ENCODE results near the gene LEFTY2.

DNA sequence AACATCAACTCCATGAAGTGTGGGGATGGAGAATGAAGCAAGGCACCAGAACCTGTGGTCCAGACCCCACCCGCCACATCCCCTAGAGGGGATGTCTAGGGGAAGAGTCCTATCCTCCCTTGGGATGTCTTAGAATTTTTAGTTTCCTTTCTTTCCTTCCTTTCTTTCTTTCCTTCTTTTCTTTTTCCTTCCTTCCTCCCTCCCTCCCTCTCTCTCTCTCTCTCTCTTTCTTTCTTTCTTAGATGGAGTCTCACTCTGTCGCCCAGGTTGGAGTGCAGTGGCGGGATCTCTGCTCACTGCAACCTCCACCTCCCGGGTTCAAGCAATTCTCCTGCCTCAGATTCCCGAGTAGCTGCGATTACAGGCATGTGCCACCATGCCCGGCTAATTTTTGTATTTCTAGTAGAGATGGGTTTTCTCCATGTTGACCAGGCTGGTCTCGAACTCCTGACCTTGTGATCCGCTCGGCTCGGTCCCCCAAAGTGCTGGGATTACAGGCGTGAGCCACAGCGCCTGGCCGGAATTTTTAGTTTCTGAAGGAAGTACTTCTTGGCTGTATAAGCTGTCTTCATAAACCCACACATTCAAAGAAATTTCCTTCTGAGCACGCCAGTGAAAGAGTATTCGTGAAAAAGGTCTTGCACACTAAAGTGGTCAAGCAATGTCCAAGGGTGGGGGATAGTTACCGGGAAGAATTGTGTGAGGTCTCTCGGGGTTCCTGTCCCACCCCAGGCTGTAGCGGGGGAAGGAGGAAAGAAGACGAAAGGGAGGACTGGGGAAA is 20.8 kb upstream of the LEFTY2 start:
- TF ChIP-seq, protein P1, sequence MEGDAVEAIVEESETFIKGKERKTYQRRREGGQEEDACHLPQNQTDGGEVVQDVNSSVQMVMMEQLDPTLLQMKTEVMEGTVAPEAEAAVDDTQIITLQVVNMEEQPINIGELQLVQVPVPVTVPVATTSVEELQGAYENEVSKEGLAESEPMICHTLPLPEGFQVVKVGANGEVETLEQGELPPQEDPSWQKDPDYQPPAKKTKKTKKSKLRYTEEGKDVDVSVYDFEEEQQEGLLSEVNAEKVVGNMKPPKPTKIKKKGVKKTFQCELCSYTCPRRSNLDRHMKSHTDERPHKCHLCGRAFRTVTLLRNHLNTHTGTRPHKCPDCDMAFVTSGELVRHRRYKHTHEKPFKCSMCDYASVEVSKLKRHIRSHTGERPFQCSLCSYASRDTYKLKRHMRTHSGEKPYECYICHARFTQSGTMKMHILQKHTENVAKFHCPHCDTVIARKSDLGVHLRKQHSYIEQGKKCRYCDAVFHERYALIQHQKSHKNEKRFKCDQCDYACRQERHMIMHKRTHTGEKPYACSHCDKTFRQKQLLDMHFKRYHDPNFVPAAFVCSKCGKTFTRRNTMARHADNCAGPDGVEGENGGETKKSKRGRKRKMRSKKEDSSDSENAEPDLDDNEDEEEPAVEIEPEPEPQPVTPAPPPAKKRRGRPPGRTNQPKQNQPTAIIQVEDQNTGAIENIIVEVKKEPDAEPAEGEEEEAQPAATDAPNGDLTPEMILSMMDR (IDR thresholded peaks at IDR 0.05): no peak
- no peak for TF ChIP-seq POLR2A (IDR thresholded peaks at IDR 0.05)

Data from prostate gland (tissue), 2 donors.